Breast epithelium (tissue), 4 donors: ENCODE results near the gene MARK3. TPM values are rescaled to one million over a fixed set of nuclear protein-coding genes. Genes with fewer than 3 reads are reported as not detected.

Source experiments
- DNase-seq, 2 donors: peaks; one replicate each; pipeline ENCODE4 v3.0.0-alpha.2; 2019; ENCODE audit warnings: low spot score in 2 of 2
- H3K27ac ChIP-seq, 2 donors: fragments of 200-600 bp; sonication (generic) in 1 of 2; one replicate each; pipeline ENCODE4 v1.5.1; 2016 to 2019; ENCODE audit warnings: mild to moderate bottlenecking in 1 of 2
- H3K27me3 ChIP-seq, 2 donors: fragments of 200-600 bp; sonication (generic) in 1 of 2; one replicate each; pipeline versions ENCODE4 v1.5.1 to v1.6.0; 2017 to 2019; ENCODE audit warnings: control low read depth in 1 of 2, mild to moderate bottlenecking in 1 of 2
- H3K36me3 ChIP-seq: fragments of 200-600 bp; one replicate; pipeline ENCODE4 v1.5.1; 2019
- H3K4me1 ChIP-seq, 2 donors: fragments of 200-600 bp; sonication (generic); one replicate each; pipeline ENCODE4 v1.5.1; 2016 to 2019; ENCODE audit warnings: control low read depth in 1 of 2
- H3K4me3 ChIP-seq, 3 donors: fragments of 200-600 bp; sonication (generic); 1 replicate in 2 of 3; 2 replicates in 1 of 3; pipeline ENCODE4 v1.5.1; 2016 to 2019; ENCODE audit warnings: mild to moderate bottlenecking in 3 of 3, moderate library complexity in 2 of 3
- H3K9me3 ChIP-seq, 2 donors: fragments of 200-600 bp; sonication (generic) in 1 of 2; one replicate each; pipeline ENCODE4 v1.5.1; 2016 to 2019; ENCODE audit warnings: control low read depth in 1 of 2
- CTCF ChIP-seq, 3 donors: fragments of 450-650 bp; IDR thresholded peaks; one replicate each; pipeline ENCODE4 v1.5.1; 2016 to 2017; ENCODE audit warnings: antibody characterized with exemption in 3 of 3, mild to moderate bottlenecking in 3 of 3, moderate library complexity in 3 of 3
- POLR2A ChIP-seq: fragments of 450-650 bp; IDR thresholded peaks from one replicate; pipeline ENCODE4 v1.6.1; 2016; ENCODE audit warnings: antibody characterized with exemption, mild to moderate bottlenecking, moderate library complexity
- POLR2AphosphoS5 ChIP-seq, 3 donors: sonication (generic); formaldehyde crosslinking; IDR thresholded peaks; one replicate each; pipeline ENCODE4 v1.6.1; 2017; ENCODE audit warnings: antibody characterized with exemption in 3 of 3
- intact Hi-C: fragments of 100-400 bp; cut with DNase I; formaldehyde crosslinking; loops from one replicate; pipeline ENCODE4 v1.15.1; 2023; ENCODE audit warnings: low total_unique reads
- total RNA-seq, 3 donors: library from RNA; depleted of rRNA; stranded (reverse); fragments of >200 nt; gene quantifications; one replicate each; pipeline ENCODE4 v1.1.0, GENCODE V29; 2016

The MARK3 gene
- total RNA-seq, 3 donors from 2014 or later, result 70.2 to 107 (median 87.5) TPM

DNA sequence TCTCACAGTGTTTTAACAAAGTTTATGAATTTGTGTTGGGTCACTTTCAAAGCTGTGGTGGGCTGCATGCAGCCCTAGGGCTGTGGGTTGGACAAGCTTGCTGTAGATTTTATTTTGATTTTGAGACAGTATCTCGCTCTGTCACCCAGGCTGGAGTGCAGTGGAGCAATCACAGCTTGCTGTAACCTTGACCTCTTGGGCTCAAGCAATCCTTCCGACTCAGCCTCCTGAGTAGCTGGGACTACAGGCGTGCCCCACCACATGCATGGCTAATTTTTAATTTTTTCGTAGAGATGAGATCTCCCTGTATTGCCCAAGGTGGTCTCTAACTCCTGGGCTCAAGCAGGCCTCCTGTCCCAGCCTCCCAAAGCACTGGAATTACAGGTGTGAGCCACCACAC, 5.4 kb downstream of the MARK3 start:
- H3K4me3 ChIP-seq, result no peak overlapping the region
- H3K27ac ChIP-seq, result no peak overlapping the region
- TF ChIP-seq POLR2A (no peak), POLR2AphosphoS5 (IDR thresholded peaks at IDR 0.05) (no peak), CTCF (IDR thresholded peaks at IDR 0.05) (no peak)
- intact Hi-C loops, result no loop called here
- no peak for DNase-seq
- H3K9me3 ChIP-seq, result no peaks in the 10 kb centered on the region
- no peaks in the 10 kb centered on the region for H3K4me1 ChIP-seq
- H3K36me3 ChIP-seq, result no peaks in the 10 kb centered on the region
- no peaks in the 10 kb centered on the region for H3K27me3 ChIP-seq

- Histone ChIP-seq H3K27ac (no peak overlapping the region), H3K4me3 (no peak overlapping the region), H3K9me3 (no peaks in the 10 kb centered on the region), H3K4me1 (no peaks in the 10 kb centered on the region), H3K36me3 (no peaks in the 10 kb centered on the region), H3K27me3 (no peaks in the 10 kb centered on the region)
- intact Hi-C loops, result no loop called here
- no peak for DNase-seq
- TF ChIP-seq CTCF (IDR thresholded peaks at IDR 0.05), result peak in 2 of 3 donors; percentile 34 to 57
- TF ChIP-seq POLR2A, result no peak
Measured at GRCh38 chr14:103391048-103391447, 5.8 kb downstream of the MARK3 start.

- H3K36me3 ChIP-seq, result no peaks in the 10 kb centered on the region
- intact Hi-C loops, result no loop called here
- no peaks in the 10 kb centered on the region for H3K4me1 ChIP-seq
- DNase-seq, result no peak
- no peak overlapping the region for H3K4me3 ChIP-seq
- H3K27ac ChIP-seq, result no peak overlapping the region
- H3K27me3 ChIP-seq, result no peaks in the 10 kb centered on the region
- TF ChIP-seq POLR2AphosphoS5 (IDR thresholded peaks at IDR 0.05) (no peak), CTCF (IDR thresholded peaks at IDR 0.05) (no peak), POLR2A (no peak)
- H3K9me3 ChIP-seq, result no peaks in the 10 kb centered on the region
Measured at GRCh38 chr14:103392106-103392505, 6.9 kb downstream of the MARK3 start.

DNA sequence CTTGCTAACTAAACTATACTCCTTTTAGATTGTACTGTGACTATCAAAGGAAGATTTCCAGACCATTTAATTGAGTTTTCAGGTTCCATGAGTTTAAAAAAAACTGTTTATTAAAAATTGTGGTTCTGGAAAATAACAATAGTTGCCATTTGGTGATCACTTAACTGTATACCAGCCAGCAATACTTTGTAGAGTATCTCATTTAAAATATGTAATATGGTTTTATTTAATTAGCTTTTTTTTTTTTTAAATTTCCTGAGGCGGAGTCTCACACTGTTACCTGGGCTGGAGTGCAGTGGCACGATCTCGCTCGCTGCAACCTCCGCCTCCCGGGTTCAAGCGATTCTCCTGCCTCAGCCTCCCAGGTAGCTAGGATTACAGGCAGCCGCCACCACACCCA, 7.4 kb downstream of the MARK3 start:
- no peak for DNase-seq
- Histone ChIP-seq H3K9me3 (no peaks in the 10 kb centered on the region), H3K27ac (no peak overlapping the region), H3K4me1 (no peaks in the 10 kb centered on the region), H3K27me3 (no peaks in the 10 kb centered on the region), H3K36me3 (no peaks in the 10 kb centered on the region), H3K4me3 (no peak overlapping the region)
- intact Hi-C loops, result no loop called here
- TF ChIP-seq POLR2A, result no peak
- no peak for TF ChIP-seq POLR2AphosphoS5 (IDR thresholded peaks at IDR 0.05)
- no peak for TF ChIP-seq CTCF (IDR thresholded peaks at IDR 0.05)

- no peak for DNase-seq
- Histone ChIP-seq H3K4me1 (no peaks in the 10 kb centered on the region), H3K27ac (no peak overlapping the region), H3K9me3 (no peaks in the 10 kb centered on the region), H3K36me3 (no peaks in the 10 kb centered on the region), H3K4me3 (no peak overlapping the region), H3K27me3 (no peaks in the 10 kb centered on the region)
- TF ChIP-seq POLR2AphosphoS5 (IDR thresholded peaks at IDR 0.05) (no peak), POLR2A (no peak), CTCF (IDR thresholded peaks at IDR 0.05) (no peak)
- intact Hi-C loops, result no loop called here
Measured at GRCh38 chr14:103393070-103393469, 7.9 kb downstream of the MARK3 start.
